Dedifferentiated amniotic fluid mesenchymal stem cell (primary cell): Measurements from ENCODE around the gene MAST4.

Source experiments
- DNase-seq: peaks from one replicate; pipeline ENCODE4 v3.0.0-alpha.2; 2016; ENCODE audit errors: extremely low spot score

MAST4 gene

GRCh38 chr5:67208403-67208802, 612.2 kb downstream of the MAST4 start:
- no peak for DNase-seq

- peak; percentile 68 for DNase-seq
Observed at GRCh38 chr5:67209141-67209771, 613.1 kb downstream of the MAST4 start.

GRCh38 chr5:67211926-67212325, 615.7 kb downstream of the MAST4 start:
- no peak for DNase-seq

GRCh38 chr5:67214036-67214435, 617.8 kb downstream of the MAST4 start:
- DNase-seq = no peak

- DNase-seq = no peak
Observed at GRCh38 chr5:67214707-67215447, 618.7 kb downstream of the MAST4 start.

- DNase-seq = no peak
Observed at GRCh38 chr5:67215519-67216471, 619.6 kb downstream of the MAST4 start.

GRCh38 chr5:67216564-67216963, 620.4 kb downstream of the MAST4 start:
- DNase-seq = no peak
